Activated CD8-positive, alpha-beta memory T cell treated with anti-CD3 and anti-CD28 coated beads, Interleukin-2, amount 50 U/mL, for 1 hour (primary cell): ENCODE data around the gene ALLC.
"Not testable (repeated sequence)": the region's sequence is repeated elsewhere in the genome, so short reads cannot be mapped to it uniquely, and the experiment has no call there.

ENCODE experiments used
- DNase-seq: peaks from one replicate; pipeline ENCODE4 v3.0.0-alpha.2; 2020; ENCODE audit errors: extremely low read depth

Gene ALLC

GRCh38 chr2:3626118-3626811, 31.7 kb upstream of the ALLC start:
- no peak for DNase-seq

- DNase-seq, result no peak
Measured at GRCh38 chr2:3626812-3627499, 31.0 kb upstream of the ALLC start.

GRCh38 chr2:3627500-3628100, 30.4 kb upstream of the ALLC start:
- no peak for DNase-seq

DNA sequence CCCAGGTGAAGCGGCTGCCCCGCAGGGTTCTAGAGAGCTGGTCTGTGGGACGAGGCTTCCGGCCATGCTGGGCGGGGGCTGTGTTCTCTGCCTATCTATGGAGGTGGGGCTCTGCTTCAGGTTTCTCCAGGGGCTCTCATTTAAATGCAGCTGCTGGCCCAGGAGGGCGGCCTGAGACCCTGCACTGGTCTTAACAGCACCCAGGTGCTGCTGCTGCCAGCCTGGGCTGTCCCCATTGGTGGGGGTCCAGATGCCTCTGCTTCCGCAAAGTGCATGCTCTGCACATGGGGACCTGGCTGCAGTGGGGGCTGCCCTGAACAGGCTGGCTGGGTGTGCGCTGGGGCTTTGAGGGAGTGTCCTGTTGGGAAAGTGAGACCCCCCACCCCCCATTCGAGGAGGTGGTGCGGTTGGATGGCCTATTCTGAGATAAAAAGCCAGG, 29.7 kb upstream of the ALLC start:
- no peak for DNase-seq

DNA sequence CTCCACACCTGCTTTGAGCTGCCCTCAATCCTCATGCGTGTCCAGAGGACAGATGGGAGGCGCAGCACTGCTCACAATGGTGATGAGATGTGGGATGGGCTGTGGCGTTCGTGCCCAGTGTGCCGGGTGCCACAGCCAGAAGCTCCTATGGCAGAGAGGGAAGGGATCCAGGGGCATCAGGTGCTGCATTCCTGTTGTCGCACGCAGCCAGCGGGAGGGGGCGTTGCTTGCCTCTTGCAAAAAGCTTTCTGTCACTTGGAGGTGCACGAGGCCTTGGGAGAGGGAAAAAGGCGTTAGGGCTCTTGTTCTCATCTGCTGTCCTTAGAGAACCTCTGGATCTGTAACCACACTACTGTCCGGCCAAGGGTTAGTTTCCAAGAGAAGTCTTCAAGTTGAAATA, 29.2 kb upstream of the ALLC start:
- DNase-seq, result no peak

- no peak for DNase-seq
Measured at GRCh38 chr2:3630631-3631030, 27.4 kb upstream of the ALLC start.

GRCh38 chr2:3631161-3631850, 26.7 kb upstream of the ALLC start:
- no peak for DNase-seq

DNA sequence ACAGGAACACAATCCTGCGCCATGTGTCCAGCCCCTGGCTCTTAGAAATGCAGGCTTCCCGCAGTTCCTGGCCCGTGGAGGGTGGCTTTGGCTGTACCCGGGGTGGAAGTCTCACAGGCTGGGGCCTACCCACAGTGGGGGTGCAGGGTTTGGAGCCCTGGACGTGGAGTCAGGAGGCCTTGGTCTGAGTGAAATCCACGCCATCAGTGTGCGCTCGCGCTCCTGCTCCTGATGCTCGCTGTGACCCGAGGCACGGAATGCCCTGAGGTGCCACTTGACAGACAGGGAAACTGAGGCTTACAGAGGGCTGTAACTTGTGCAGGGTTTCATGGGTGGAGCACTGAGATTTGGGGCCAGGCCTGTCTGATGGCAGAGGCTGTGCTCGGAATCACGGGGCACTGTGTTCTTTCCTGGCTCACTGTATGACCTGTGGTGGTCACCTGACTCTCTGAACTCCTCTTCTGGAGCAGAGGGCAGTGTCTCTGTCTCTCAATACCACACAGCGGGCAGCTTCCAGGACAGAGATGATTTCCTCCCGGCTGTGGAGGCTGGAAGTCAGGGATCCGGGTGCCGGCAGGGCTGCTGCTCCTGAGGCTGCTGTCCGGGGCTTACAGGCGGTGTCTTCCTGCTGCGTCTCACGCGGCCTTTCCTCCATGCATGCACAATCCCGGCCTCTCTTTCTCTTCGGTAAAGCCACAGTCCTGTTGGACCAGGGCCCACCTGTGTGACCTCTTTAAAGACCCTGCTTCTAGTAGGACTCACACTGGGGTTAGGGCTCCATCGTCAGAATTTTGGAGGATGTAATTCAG, 25.9 kb upstream of the ALLC start:
- DNase-seq, result no peak

DNA sequence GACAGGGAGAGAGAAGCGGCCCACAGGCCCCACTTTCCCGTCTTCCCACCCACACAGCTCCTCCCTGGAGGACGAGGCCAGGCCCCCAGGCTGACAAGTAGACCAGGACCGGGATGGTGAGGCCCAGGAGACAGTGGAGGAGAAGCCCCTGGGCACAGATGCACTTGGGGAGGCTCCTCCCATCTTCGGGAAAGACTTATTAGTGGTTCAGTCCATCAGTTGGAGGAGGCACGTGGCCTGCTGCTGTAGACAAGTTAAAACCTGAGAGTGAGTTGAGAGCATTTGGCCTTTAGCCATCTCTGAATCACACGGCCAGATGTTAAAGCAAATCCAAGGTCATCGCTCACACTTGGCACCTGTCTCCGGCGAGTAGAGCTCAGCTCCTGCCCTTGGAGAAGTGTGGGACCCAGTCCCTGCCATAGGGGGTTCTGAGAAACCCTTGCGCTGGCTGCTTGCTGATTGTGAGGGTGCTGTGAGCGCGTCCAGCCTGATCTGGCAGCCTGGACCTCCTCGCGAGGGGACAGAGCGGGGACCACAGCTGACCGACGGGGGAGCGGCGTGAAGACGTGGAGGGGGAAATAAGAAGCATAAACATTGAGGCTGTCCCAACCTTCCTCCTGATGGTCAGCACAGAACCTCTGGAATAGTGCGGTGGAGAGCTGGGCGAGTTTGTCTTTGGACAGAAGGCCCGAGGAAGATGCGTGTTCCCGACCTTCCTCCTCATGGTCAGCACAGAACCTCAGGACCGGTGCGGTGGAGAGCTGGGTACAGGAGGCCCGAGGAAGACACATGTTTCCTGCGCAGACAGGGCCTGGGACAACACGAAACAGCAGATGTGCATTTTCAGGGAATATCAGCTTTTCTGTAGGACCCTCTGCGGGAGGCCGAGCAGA, 24.7 kb upstream of the ALLC start:
- DNase-seq, result no peak

DNA sequence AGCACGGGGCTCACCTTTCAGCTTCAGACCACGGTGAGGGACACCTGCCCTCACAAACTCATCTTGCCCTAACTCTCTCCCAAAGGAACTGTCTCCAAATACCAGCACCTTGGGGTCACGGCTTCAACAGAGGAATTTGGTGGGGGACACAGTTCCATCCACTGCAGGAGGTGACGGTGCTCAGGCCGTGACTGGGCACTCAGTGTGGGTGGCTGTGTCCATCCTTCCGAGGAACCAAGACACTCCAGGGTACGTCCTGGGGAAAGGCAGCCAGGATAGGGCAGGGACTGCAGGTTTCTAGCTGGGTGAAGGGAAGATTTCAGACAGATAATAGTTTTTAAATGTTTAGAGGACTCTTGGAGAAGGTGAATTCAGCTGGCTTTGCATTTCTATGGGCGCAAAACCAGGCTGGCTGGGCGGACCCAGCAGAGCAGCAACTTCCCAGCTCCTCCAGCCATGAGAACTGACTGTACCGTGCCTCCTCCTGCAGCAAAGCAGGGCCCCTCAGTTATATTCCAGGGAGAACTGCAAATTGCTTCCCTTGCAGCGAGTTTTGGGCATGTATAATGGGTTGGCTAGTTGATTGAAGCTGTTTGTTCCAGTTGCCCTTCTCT, 23.9 kb upstream of the ALLC start:
- no peak for DNase-seq

DNA sequence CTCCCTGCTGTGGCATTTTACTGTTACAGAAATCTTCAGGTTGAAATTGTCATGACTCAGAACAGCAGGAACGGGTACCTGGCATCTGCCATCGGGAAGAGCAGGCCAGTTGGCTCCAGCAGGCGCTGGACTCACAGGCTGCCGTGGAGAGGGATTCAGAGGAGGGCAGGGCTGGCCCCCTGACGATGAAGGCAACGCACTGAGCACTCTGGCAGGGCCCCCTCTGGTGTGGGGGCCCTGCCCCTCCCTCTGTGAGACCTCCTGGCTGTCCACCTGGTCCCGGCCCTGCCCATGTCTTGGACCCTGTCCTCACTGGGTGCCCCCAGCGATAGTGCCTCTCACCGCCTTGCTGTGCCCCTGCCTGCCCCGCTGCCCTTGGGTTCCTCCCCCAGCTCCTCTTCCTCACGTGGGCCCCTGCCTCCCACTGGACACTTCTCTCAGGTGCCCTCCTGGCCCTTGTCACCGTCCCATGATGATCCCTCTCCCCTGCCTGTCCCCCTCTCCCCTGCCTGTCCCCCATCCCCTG, 23.3 kb upstream of the ALLC start:
- DNase-seq, result no peak

- no peak for DNase-seq
Measured at GRCh38 chr2:3635171-3635974, 22.6 kb upstream of the ALLC start.

DNA sequence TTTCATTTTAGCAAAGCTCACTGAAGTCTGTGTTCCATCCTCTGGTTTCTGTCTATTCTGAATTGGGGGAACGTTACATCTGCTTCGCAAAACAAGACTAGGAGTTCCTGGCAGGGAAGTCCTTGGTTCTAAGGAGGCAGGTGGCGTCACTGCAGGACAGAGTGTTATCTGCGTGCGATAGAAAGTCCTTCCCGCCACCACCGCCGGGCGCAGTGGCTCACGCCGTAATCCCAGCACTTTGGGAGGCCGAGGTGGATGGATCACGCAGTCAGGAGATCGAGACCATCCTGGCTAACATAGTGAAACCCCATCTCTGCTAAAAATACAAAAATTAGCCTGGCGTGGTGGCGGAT, 22.0 kb upstream of the ALLC start:
- DNase-seq, result not testable (repeated sequence)

GRCh38 chr2:3636586-3637310, 21.3 kb upstream of the ALLC start:
- DNase-seq, result no peak

GRCh38 chr2:3637311-3637675, 20.7 kb upstream of the ALLC start:
- no peak for DNase-seq

GRCh38 chr2:3637692-3638455, 20.1 kb upstream of the ALLC start:
- DNase-seq, result no peak

DNA sequence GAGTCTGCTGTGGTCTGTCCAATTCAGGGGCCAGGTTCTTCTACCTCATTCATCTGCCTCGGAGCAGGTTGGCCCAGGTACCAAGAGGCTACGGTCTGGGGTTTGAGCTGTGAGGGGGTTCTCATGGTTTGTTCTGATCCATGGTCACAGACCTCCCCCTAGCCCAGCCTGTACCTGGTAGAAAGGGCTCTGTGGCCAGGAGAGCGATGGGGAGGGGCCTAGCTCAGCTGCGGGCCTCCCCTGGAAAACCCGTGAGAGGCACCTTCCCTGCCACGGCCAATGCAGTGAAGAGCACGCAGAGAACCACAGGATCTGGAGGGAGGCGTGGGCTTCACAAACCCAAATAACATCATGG, 19.6 kb upstream of the ALLC start:
- DNase-seq, result no peak

DNA sequence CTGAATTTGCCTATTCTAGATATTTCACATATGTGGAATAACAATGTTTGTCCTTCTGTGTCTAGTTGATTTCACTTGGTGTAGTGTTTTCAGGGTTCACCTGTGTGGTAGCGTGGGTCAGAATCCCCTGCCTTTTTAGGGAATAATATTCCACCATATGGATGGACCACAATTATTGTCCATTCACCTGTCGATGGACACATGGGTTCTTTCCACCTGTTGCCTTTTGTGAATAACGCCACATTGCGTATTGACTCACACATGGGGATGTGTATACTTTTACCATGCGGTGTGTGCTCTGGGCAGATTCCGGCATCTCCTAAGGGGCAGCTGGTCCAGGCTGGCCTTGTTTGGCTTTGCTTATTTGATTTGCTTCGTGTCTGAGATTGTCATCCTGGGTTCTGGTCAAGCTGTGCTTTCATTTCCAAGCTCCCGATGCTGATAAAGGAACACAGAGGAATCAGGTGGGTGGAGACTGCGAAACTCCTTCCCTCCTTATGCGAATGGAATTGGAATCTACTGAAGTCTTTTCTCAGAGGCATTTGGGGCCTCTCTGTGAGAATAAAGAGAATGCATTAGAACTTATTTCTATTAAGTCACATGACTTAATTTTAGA, 18.9 kb upstream of the ALLC start:
- DNase-seq, result no peak
